GM21526 (cell line): ENCODE measurements around the gene LRRC37A.
A peak's percentile ranks its signal among the peaks of the same experiment; 100 is the strongest.
"Not testable (repeated sequence)": the region's sequence is repeated elsewhere in the genome, so short reads cannot be mapped to it uniquely, and the experiment has no call there.

Source experiments
- ATAC-seq: cut with Tn5 transposase; IDR thresholded peaks from one replicate; pipeline ENCODE4 v1.9.1; 2021; ENCODE audit warnings: moderate library complexity; ENCODE audit not compliant: unreplicated experiment, low FRiP score

Gene LRRC37A

DNA sequence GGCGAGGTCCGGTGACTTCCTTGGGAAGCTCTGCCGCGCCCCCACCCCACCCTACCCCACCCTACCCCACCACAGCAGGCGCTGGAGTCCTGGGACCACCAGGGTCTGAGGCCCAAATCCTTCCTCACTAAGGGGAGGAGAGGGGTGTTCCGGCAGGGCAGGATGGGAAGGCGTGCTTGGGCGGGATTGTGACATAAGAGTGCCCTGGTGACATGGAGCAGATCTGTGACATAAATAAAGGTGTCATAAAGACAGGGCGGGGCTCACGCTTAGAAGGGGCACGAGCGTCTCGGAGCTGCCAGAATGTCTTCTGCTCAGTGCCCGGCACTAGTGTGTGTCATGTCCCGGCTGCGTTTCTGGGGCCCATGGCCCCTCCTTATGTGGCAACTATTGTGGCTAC is at the start of gene LRRC37A:
LRRC37A (plus strand) TSS at position 301 of the 400 bp plus-strand sequence; CDS start at position 304, 3 bp downstream.
- not testable (repeated sequence) for ATAC-seq

GRCh38 chr17:46249153-46249552 is 45.8 kb upstream of the LRRC37A start:
- not testable (repeated sequence) for ATAC-seq

- not testable (repeated sequence) for ATAC-seq
Observed at GRCh38 chr17:46252804-46253203, 42.1 kb upstream of the LRRC37A start.

GRCh38 chr17:46253722-46254121 is 41.2 kb upstream of the LRRC37A start:
- ATAC-seq: not testable (repeated sequence)

GRCh38 chr17:46254215-46254614 is 40.7 kb upstream of the LRRC37A start:
- not testable (repeated sequence) for ATAC-seq

- ATAC-seq: not testable (repeated sequence)
Observed at GRCh38 chr17:46256369-46256768, 38.6 kb upstream of the LRRC37A start.

DNA sequence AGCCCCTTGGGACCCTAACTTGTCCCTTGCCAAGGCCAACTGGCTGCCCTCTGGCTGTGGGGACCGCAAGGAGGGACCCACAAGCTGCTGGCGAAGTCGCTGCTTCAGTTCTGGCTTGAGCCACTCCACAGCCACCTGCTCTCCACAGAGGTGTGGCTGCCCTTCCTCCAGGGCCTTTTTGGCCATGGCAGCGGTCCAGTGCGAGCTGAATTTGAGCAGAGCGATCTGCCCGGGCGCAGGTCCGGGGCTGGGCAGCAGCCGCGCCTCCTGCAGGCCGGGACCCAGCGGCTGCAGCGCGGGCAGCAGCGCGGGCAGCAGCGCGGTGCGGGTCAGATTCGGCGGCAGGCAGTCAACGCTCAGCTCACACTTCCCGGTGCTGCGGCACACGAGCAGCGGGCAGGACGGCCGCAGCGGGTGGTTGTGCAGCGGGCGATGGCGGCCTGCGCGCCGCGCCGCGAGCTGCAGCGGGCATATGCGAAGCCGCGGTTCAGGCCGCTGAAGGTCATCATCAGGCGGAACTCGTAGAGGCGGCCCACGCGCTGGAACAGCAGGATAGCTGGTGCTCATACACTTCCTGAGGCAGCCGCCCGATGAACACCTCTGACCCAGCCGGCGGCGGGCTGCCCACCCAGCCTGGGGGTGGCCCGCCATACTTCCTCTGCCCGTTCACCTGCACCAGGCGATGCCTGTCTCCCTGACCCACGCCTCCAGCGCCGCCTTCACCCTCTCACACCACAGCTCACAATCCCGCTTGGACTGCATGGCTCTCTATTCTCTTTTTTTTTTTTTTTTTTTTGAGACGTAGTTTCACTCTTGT is 34.9 kb upstream of the LRRC37A start:
- ATAC-seq: not testable (repeated sequence)

DNA sequence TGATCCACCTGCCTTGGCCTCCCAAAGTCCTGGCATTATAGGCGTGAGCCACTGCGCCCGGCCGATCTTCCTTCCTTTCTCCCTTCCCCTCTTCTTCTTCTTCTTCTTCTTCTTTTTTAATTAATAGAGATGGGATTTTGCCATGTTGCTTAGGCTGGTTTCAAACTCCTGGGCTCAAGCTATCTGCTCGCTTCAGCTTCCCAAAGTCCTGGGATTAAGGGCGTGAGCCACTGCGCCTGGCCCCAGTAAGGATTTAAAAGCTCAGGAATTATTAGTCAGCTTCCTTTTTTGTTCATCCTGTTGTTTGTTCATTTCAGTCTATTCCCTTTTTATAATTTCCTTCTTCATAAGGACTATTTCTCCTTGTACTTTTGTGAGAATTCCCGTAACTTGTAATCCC is 32.7 kb upstream of the LRRC37A start:
- no peak for ATAC-seq

- ATAC-seq: no peak
Observed at GRCh38 chr17:46264456-46265198, 30.3 kb upstream of the LRRC37A start.

DNA sequence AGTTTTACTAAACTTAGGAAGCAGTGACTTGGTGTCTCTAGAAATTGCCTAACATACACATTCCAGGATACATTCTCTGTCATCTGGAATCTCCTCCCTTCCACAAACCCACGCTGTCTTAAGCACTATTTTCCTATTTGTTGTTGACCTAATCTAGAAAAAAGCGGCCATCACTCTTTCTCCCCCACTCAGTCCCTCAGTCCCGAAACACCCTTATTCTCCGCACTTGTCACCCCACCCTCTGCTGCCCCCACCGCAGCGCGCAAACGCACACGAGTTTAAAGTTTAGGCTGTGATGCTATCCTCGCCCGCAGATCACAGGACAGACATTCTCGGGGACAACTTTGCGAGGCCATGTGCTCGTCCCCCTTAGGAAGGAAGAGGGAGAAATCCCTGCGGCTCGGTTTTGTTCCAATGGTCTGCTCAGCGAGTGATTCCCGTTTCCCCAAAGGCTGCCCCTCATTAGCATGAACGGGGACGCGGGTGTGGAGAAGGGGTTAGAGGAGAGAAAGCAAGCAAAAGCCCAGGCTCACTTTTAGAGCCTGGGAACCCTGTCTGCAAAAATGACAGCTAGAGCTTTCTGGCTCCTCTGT is 28.8 kb upstream of the LRRC37A start:
- not testable (repeated sequence) for ATAC-seq

DNA sequence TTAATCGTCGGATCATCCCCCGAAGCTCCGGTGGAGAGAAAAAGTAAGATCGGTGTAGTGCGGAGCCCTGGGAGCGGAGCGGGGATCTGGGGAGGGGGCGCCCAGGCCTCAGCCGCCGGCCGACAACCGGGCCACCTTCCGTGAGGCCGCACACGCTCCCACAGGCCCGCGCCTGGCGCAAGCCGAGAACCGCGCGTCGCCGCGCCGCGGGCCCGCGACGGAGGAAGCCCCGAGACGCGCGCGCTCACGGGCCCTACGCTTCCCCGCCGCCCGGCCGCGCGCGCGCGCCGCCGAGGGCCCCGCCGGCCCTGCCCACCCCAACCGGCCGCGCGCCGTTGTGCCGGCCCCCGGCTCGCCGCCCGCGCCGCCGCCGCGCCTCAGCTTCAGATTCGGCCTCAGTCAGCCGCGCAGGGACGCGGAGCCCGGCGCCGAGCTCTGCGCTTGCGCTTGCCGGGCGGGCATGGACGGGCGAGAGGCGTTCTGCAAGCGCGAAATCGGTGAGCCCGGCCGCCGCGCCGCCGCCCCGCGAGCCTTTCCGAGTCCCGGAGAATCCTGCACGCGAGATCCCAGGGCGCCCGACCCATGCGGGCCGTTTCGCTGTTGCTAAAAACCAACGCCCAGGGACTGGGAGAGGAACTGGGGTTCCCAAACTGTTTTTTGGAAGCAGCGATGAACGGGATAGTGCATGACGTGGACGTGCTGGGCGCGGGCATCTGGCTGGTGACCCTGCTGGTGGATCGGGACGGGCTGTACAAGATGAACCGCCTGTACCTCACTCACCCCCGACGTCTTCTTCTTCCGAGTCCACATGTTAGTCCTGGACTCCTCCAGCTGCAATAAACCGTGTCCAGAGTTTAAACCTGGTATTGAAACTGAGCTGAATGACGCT is 28.0 kb upstream of the LRRC37A start:
- ATAC-seq: peak; percentile 76

GRCh38 chr17:46270032-46270431 is 24.9 kb upstream of the LRRC37A start:
- no peak for ATAC-seq

DNA sequence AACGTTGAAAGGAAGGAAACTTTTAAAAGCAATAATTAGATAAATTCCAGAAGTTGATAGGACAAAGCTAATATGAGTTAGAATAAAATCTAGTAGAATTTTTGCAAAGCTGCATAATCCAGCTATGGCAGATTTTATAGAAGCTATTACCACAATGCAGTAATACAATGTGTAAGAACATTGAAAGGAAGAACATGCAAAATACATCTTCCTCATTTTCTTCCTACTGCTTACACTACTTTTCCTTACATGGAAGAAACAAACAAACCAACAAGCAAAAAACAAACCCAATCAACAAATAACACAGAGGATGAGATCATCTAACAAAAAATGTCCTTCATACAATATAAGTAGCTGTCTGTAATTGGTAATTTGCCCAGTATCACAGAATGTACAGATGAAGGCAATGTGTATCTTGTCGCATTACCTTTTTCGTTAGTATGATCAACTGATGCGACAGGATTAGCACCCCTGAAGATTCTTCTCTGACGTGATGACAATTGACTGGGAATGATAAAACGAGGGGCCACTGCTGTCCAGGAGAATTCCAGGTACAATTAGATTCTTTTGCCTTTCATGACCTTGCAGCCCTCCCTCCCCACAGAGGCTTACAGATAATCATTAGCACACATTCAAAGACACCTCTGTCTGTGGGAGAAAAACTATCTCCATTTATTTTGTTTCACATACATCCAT is 21.2 kb upstream of the LRRC37A start:
- ATAC-seq: no peak

GRCh38 chr17:46274238-46274637 is 20.7 kb upstream of the LRRC37A start:
- no peak for ATAC-seq

DNA sequence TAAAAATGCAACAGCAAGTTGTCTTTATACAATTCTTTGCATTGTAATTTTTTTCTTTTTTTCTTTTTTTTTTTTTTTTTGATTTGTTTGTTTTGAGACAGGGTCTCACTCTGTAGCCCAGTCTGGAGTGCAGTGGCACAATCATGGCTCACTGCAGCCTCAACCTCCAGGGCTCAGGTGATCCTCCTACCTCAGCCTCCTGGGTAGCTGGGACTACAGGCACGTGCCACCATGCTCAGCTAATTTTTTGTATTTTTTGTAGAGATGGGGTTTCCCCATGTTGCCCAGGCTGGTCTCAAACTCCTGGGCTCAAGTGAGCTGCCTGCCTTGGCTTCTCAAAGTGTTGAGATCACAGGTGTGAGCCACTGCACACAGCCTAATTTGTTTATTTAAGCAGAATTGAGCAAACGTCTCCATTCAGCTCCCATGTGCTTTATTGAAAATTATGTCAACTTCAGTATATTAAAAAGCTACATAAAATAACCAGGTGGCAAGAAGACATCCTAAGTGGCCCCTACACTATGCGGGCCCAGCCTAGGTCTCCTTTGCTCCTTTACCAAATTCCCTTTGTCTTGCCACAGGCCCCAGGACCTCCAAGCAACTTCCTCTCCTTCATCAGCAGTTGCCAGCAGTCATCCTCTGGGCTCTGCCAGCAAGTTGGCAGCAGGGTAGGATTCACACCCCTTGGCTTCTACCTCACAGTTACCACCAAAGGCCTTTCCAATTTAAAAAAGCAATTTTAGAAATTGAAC is 18.0 kb upstream of the LRRC37A start:
- not testable (repeated sequence) for ATAC-seq

GRCh38 chr17:46281336-46281735 is 13.6 kb upstream of the LRRC37A start:
- ATAC-seq: not testable (repeated sequence)

GRCh38 chr17:46282635-46283034 is 12.3 kb upstream of the LRRC37A start:
- not testable (repeated sequence) for ATAC-seq

DNA sequence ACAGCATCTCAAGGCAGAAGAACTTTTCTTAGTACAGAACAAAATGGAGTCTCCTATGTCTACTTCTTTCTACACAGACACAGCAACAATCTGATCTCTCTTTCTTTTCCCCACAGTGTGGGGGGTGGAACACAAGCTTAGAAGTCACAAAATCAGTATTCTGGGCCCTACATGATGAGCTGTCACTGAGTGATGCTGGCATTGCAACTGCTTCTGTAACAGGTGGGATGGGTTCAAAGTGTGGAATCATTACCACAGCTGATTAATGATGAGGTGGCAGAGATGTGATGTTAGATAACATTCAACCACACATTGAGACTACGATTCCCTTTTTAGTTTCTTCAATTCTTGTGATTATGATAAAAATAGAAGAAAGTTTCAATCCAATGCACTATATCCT is 10.5 kb upstream of the LRRC37A start:
- ATAC-seq: not testable (repeated sequence)

- not testable (repeated sequence) for ATAC-seq
Observed at GRCh38 chr17:46285500-46285899, 9.4 kb upstream of the LRRC37A start.
